Measurements from ENCODE around the gene ZZZ3. TPM values are rescaled to one million over a fixed set of nuclear protein-coding genes. Genes with fewer than 3 reads are reported as not detected.

The ZZZ3 gene
- polyA plus RNA-seq, 2 of the 4 experiments (the other 2 are of a cell fraction): 20.7 to 32.2 TPM

- ATAC-seq: no peak
- TF ChIP-seq HOXA7 (CRISPR knock-in tag; IDR thresholded peaks at IDR 0.05): no peak
- TF ChIP-seq BHLHE40 (IDR thresholded peaks at IDR 0.05; ENCODE audit: low read depth, low read length): no peak
- TF ChIP-seq MYC (IDR thresholded peaks at IDR 0.05; ENCODE audit: borderline replicate concordance, low read length): no peak
- TF ChIP-seq HOXB5 (CRISPR knock-in tag; IDR thresholded peaks at IDR 0.05): no peak
- no peak for TF ChIP-seq CHD4 (IDR thresholded peaks at IDR 0.05; ENCODE audit: borderline replicate concordance)
- no peak for TF ChIP-seq PHF8 (IDR thresholded peaks at IDR 0.05; ENCODE audit: borderline replicate concordance, low read depth)
- TF ChIP-seq RFX5 (IDR thresholded peaks at IDR 0.05): no peak
- no peak for TF ChIP-seq CBX8 (IDR thresholded peaks at IDR 0.05)
- no peak for TF ChIP-seq HOXB13 (CRISPR knock-in tag; IDR thresholded peaks at IDR 0.05; ENCODE audit: low read depth)
- no peak for TF ChIP-seq RAD21 (conservative IDR thresholded peaks at IDR 0.05 in 1 of 2, IDR thresholded peaks at IDR 0.05 in 1 of 2)
- ChIA-PET POLR2A (no interaction called here), CTCF (no interaction called here)
- 87% methylated on average over 2 of the region's 2 CpGs for WGBS (ENCODE audit: missing lambda C conversion rate)
- Histone ChIP-seq H3K27ac (0 out of 6 replicates have a peak overlapping the region, but pooled peaks of 1 of the 2 experiments have one; percentile 37), H3K9me3 (no peaks in the 10 kb centered on the region), H3K4me3 (no peak overlapping the region), H3K4me2 (peak overlapping the region; percentile 7; the same call in 1 of the 3 replicates), H3K4me1 (peaks cover 52% of the 10 kb centered on the region)
- FAIRE-seq: no peak
- DNase-seq (ENCODE audit: low read depth in 1 of 2, low spot score in 1 of 2): no peak
Measured at GRCh38 chr1:77672374-77672773, 10.1 kb downstream of the ZZZ3 start.

GRCh38 chr1:77671836-77672235, 10.6 kb downstream of the ZZZ3 start:
- ATAC-seq (peak in 1 of 2 experiments; percentile 46; a peak in 4 of 6 replicates), DNase-seq (ENCODE audit: low read depth in 1 of 2, low spot score in 1 of 2) (no peak), FAIRE-seq (no peak)
- 74% methylated on average over 5 of the region's 5 CpGs for WGBS (ENCODE audit: missing lambda C conversion rate)
- Histone ChIP-seq H3K27ac (0 out of 6 replicates have a peak overlapping the region, but pooled peaks of 1 of the 2 experiments have one; percentile 37), H3K4me2 (peak overlapping the region; percentile 7; the same call in 1 of the 3 replicates), H3K4me3 (no peak overlapping the region), H3K4me1 (peaks cover 47% of the 10 kb centered on the region), H3K9me3 (no peaks in the 10 kb centered on the region)
- POLR2A ChIA-PET: no interaction called here
- TF ChIP-seq POLR2AphosphoS2 (conservative IDR thresholded peaks at IDR 0.05; ENCODE audit: low read length) (no peak), HES2 (IDR thresholded peaks at IDR 0.05) (no peak), RARB (CRISPR knock-in tag; IDR thresholded peaks at IDR 0.05) (no peak), HOXB13 (CRISPR knock-in tag; IDR thresholded peaks at IDR 0.05; ENCODE audit: low read depth) (no peak), HOXB5 (CRISPR knock-in tag; IDR thresholded peaks at IDR 0.05) (no peak), RCOR1 (IDR thresholded peaks at IDR 0.05; ENCODE audit: low read depth, low read length) (no peak), EHMT2 (IDR thresholded peaks at IDR 0.05; ENCODE audit: low read depth) (no peak), JUNB (IDR thresholded peaks at IDR 0.05) (no peak), PHF8 (IDR thresholded peaks at IDR 0.05; ENCODE audit: borderline replicate concordance, low read depth) (no peak), ZSCAN20 (CRISPR knock-in tag; IDR thresholded peaks at IDR 0.05) (no peak), HOXA7 (CRISPR knock-in tag; IDR thresholded peaks at IDR 0.05) (no peak), HEYL (CRISPR knock-in tag; IDR thresholded peaks at IDR 0.05) (no peak), GATA3 (IDR thresholded peaks at IDR 0.05; ENCODE audit: borderline replicate concordance) (no peak), ZFP36 (IDR thresholded peaks at IDR 0.05; ENCODE audit: borderline replicate concordance, partially characterized antibody) (no peak)
- CTCF ChIA-PET: no interaction called here

GRCh38 chr1:77670330-77670729, 12.1 kb downstream of the ZZZ3 start:
- TF ChIP-seq FOSL2 (IDR thresholded peaks at IDR 0.05) (no peak), FOSL2 (CRISPR knock-in tag; IDR thresholded peaks at IDR 0.05) (no peak)
- DNase-seq (ENCODE audit: low read depth in 1 of 2, low spot score in 1 of 2) (no peak), FAIRE-seq (no peak), ATAC-seq (no peak)
- ChIA-PET CTCF (interaction anchor here (1.0 kb wide), 1 partner anchor 13 kb away, joined by 3 read pairs; no protein-coding TSS in a partner anchor), POLR2A (no interaction called here)
- H3K9me3 ChIP-seq: no peaks in the 10 kb centered on the region
- H3K27ac ChIP-seq: no peak overlapping the region
- peaks cover 35% of the 10 kb centered on the region for H3K4me1 ChIP-seq
- 89% methylated on average over 7 of the region's 7 CpGs for WGBS (ENCODE audit: missing lambda C conversion rate)
- no peak overlapping the region for H3K4me2 ChIP-seq
- H3K4me3 ChIP-seq: no peak overlapping the region

- CTCF ChIA-PET: no interaction called here
- WGBS (ENCODE audit: missing lambda C conversion rate): 62% methylated on average over 1 of the region's 1 CpG
- DNase-seq (ENCODE audit: low read depth in 1 of 2, low spot score in 1 of 2) (no peak), ATAC-seq (no peak), FAIRE-seq (no peak)
- Histone ChIP-seq H3K9me3 (no peaks in the 10 kb centered on the region), H3K4me1 (peaks cover 27% of the 10 kb centered on the region), H3K4me2 (no peak overlapping the region), H3K27ac (no peak overlapping the region), H3K4me3 (no peak overlapping the region)
- POLR2A ChIA-PET: interaction anchor here (0.9 kb wide), 1 partner anchor 14 kb away, joined by 3 read pairs; no protein-coding TSS in a partner anchor
- TF ChIP-seq CHD2 (IDR thresholded peaks at IDR 0.05; ENCODE audit: low read length, partially characterized antibody) (no peak), MYC (IDR thresholded peaks at IDR 0.05; ENCODE audit: borderline replicate concordance, low read length) (no peak), E2F6 (IDR thresholded peaks at IDR 0.05; ENCODE audit: borderline replicate concordance, low read depth) (no peak), NR3C1 (IDR thresholded peaks at IDR 0.05) (no peak), CHD4 (IDR thresholded peaks at IDR 0.05; ENCODE audit: borderline replicate concordance) (no peak), FOSL2 (IDR thresholded peaks at IDR 0.05) (no peak), FOSL2 (CRISPR knock-in tag; IDR thresholded peaks at IDR 0.05) (no peak), EHMT2 (IDR thresholded peaks at IDR 0.05; ENCODE audit: low read depth) (no peak), ZSCAN20 (CRISPR knock-in tag; IDR thresholded peaks at IDR 0.05) (no peak), HOXB13 (CRISPR knock-in tag; IDR thresholded peaks at IDR 0.05; ENCODE audit: low read depth) (no peak), ZFP36 (IDR thresholded peaks at IDR 0.05; ENCODE audit: borderline replicate concordance, partially characterized antibody) (no peak), HOXB5 (CRISPR knock-in tag; IDR thresholded peaks at IDR 0.05) (no peak), REST (IDR thresholded peaks at IDR 0.05) (no peak)
Measured at GRCh38 chr1:77668924-77669449, 13.5 kb downstream of the ZZZ3 start.

All from A549 (cell line).